Hepatocyte (in vitro differentiated cells): ENCODE results near the gene AP3M1.

ENCODE experiments used
- EZH2 ChIP-seq: fragments of 200-600 bp; sonication (generic); IDR thresholded peaks from 2 replicates; pipeline ENCODE4 v1.6.1; 2016; ENCODE audit warnings: antibody characterized with exemption, mild to moderate bottlenecking, borderline replicate concordance
- EZH2phosphoT487 ChIP-seq: fragments of 200-600 bp; sonication (generic); IDR thresholded peaks from one replicate; pipeline ENCODE4 v1.6.1; 2018; ENCODE audit warnings: antibody characterized with exemption, mild to moderate bottlenecking, low read depth, moderate library complexity; ENCODE audit not compliant: unreplicated experiment, severe bottlenecking
- TF ChIP-seq, protein P1 (sequence below): fragments of 200-600 bp; sonication (generic); IDR thresholded peaks from 2 replicates; pipeline ENCODE4 v1.5.1; 2016; ENCODE audit warnings: antibody characterized with exemption, mild to moderate bottlenecking; ENCODE audit not compliant: poor library complexity

DNA sequence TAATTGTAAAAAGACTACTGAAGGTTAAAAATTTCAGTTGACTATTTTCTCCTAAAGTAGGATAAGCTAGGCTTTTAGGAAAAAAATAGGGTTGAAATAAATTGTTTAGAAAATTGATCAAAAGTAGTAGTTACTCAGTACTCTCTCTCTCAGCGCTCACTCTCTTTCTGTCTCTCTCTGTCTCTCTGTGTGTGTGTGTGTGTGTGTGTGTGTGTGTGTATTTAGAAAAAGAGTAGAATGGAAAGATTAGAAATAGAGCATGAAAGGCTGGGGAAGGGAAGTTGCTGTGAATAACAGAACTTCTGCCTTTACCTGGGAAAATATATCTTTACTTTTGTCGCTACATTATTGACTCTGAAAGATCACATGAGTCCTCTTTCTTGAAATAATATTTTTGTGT is 21.0 kb upstream of the AP3M1 start:
- TF ChIP-seq, protein P1, sequence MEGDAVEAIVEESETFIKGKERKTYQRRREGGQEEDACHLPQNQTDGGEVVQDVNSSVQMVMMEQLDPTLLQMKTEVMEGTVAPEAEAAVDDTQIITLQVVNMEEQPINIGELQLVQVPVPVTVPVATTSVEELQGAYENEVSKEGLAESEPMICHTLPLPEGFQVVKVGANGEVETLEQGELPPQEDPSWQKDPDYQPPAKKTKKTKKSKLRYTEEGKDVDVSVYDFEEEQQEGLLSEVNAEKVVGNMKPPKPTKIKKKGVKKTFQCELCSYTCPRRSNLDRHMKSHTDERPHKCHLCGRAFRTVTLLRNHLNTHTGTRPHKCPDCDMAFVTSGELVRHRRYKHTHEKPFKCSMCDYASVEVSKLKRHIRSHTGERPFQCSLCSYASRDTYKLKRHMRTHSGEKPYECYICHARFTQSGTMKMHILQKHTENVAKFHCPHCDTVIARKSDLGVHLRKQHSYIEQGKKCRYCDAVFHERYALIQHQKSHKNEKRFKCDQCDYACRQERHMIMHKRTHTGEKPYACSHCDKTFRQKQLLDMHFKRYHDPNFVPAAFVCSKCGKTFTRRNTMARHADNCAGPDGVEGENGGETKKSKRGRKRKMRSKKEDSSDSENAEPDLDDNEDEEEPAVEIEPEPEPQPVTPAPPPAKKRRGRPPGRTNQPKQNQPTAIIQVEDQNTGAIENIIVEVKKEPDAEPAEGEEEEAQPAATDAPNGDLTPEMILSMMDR: no peak
- TF ChIP-seq EZH2 (no peak), EZH2phosphoT487 (no peak)
